Keratinocyte (primary cell): ENCODE measurements around the gene DNAH17. TPM values are rescaled to one million over a fixed set of nuclear protein-coding genes. Genes with fewer than 3 reads are reported as not detected.

Experiments
- DNase-seq: peaks from one replicate; pipeline ENCODE4 v3.0.0-alpha.2; 2011; ENCODE audit warnings: low read depth, missing footprints, low spot score
- FAIRE-seq: peaks from 2 replicates; lab custom pipeline; 2011; peaks lifted over from hg19 to GRCh38; lab: Jason Lieb, UNC
- H2AFZ ChIP-seq: 2 replicates; pipeline ENCODE4 v1.6.0; 2012; ENCODE audit warnings: low read length, control low read depth, inconsistent platforms; ENCODE audit not compliant: control insufficient read depth
- H3K27ac ChIP-seq: 2 replicates; pipeline ENCODE4 v1.5.1; 2011; ENCODE audit warnings: low read length; ENCODE audit not compliant: control insufficient read depth, insufficient read depth
- H3K27me3 ChIP-seq: 3 replicates; pipeline ENCODE4 v1.6.0; 2011; ENCODE audit warnings: low read length; ENCODE audit not compliant: control insufficient read depth, insufficient read depth; ENCODE audit errors: extremely low read depth
- H3K36me3 ChIP-seq, 2 experiments: 2 replicates in 1 of 2; 3 replicates in 1 of 2; pipeline ENCODE4 v1.5.1; 2011; ENCODE audit warnings: low read length in 2 of 2, mild to moderate bottlenecking in 1 of 2; ENCODE audit not compliant: control insufficient read depth in 2 of 2, insufficient read depth in 2 of 2; ENCODE audit errors: extremely low read depth in 1 of 2
- H3K4me1 ChIP-seq: 3 replicates; pipeline ENCODE4 v1.5.1; 2011; ENCODE audit warnings: low read length; ENCODE audit not compliant: control insufficient read depth, insufficient read depth; ENCODE audit errors: extremely low read depth
- H3K4me2 ChIP-seq: 3 replicates; pipeline ENCODE4 v1.6.0; 2011; ENCODE audit warnings: low read depth, low read length; ENCODE audit not compliant: control insufficient read depth, insufficient read depth; ENCODE audit errors: extremely low read depth
- H3K4me3 ChIP-seq, 3 experiments: fragments of 200-600 bp in 1 of 3; sonication (generic) in 1 of 3; 2 replicates in 2 of 3; 3 replicates in 1 of 3; pipeline ENCODE4 v1.5.1; 2011 to 2016; ENCODE audit warnings: low read length in 3 of 3, mild to moderate bottlenecking in 3 of 3, control low read depth in 2 of 3, inconsistent platforms in 1 of 3, low read depth in 1 of 3, mixed read lengths in 1 of 3, mixed run types in 1 of 3, moderate library complexity in 1 of 3; ENCODE audit not compliant: control insufficient read depth in 2 of 3, insufficient read depth in 2 of 3; ENCODE audit errors: extremely low read depth in 1 of 3
- H3K79me2 ChIP-seq: 2 replicates; pipeline ENCODE4 v1.6.0; 2012; ENCODE audit warnings: low read length; ENCODE audit not compliant: control insufficient read depth, insufficient read depth
- H3K9ac ChIP-seq: 3 replicates; pipeline ENCODE4 v1.6.0; 2011; ENCODE audit warnings: low read length; ENCODE audit not compliant: control insufficient read depth, insufficient read depth; ENCODE audit errors: extremely low read depth
- H3K9me1 ChIP-seq: 3 replicates; pipeline ENCODE4 v1.6.0; 2011; ENCODE audit warnings: low read length; ENCODE audit not compliant: control insufficient read depth, insufficient read depth; ENCODE audit errors: extremely low read depth
- H3K9me3 ChIP-seq: 2 replicates; pipeline ENCODE4 v1.5.1; 2012; ENCODE audit warnings: low read depth, low read length; ENCODE audit not compliant: control insufficient read depth
- H4K20me1 ChIP-seq: 3 replicates; pipeline ENCODE4 v1.6.0; 2011; ENCODE audit warnings: low read length; ENCODE audit not compliant: control insufficient read depth, insufficient read depth; ENCODE audit errors: extremely low read depth
- CTCF ChIP-seq, 3 experiments: IDR thresholded peaks in 1 of 3; conservative IDR thresholded peaks in 1 of 3; optimal IDR thresholded peaks in 1 of 3; 2 replicates in 2 of 3; 3 replicates in 1 of 3; pipeline versions ENCODE3 to v1.5.1; 2011; ENCODE audit warnings: low read length in 3 of 3, mild to moderate bottlenecking in 3 of 3, moderate library complexity in 2 of 3, control low read depth in 1 of 3, inconsistent platforms in 1 of 3; ENCODE audit not compliant: insufficient read depth in 2 of 3; ENCODE audit errors: extremely low read depth in 1 of 3
- EZH2 ChIP-seq: IDR thresholded peaks from one replicate; pipeline ENCODE4 v1.6.1; 2012; ENCODE audit warnings: inconsistent platforms, mild to moderate bottlenecking, low read length, moderate library complexity
- dilution Hi-C: fragments of 300-500 bp; cut with MboI; formaldehyde crosslinking; loops from one replicate; pipeline ENCODE4 v1.7.0; 2020; ENCODE audit warnings: low sequenced_read_pairs; ENCODE audit not compliant: extremely low pct_ligation_motif_present
- polyA plus RNA-seq, 5 experiments: library from polyadenylated mRNA; depleted of rRNA in 3 of 5; stranded (reverse) in 3 of 5; stranded (forward) in 1 of 5; unstranded in 1 of 5; fragments of >200 nt; gene quantifications; 1 replicate in 1 of 5; 2 replicates in 3 of 5; 3 replicates in 1 of 5; pipeline versions ENCODE4 v1.2.1 to v1.2.3, GENCODE V29; 2011 to 2012; ENCODE audit warnings: missing spikeins in 2 of 5, low read depth in 1 of 5, low replicate concordance in 1 of 5

Gene DNAH17
- polyA plus RNA-seq, 1 donor (not counting 4 experiments of a cell fraction or from before 2014, with no cell fraction given), result 0.16 TPM

- TF ChIP-seq CTCF (optimal IDR thresholded peaks at IDR 0.05 in 1 of 3, IDR thresholded peaks at IDR 0.05 in 1 of 3, conservative IDR thresholded peaks at IDR 0.05 in 1 of 3; ENCODE audit: extremely low read depth in 1 of 3, insufficient read depth in 2 of 3, low read length in 3 of 3) (no peak), EZH2 (no peak)
- Histone ChIP-seq H3K4me1 (no peaks in the 10 kb centered on the region), H3K4me3 (no peak overlapping the region), H3K27ac (no peak overlapping the region), H3K79me2 (no peaks in the 10 kb centered on the region), H3K9ac (no peak overlapping the region), H4K20me1 (no peaks in the 10 kb centered on the region), H3K36me3 (no peaks in the 10 kb centered on the region), H3K9me1 (no peaks in the 10 kb centered on the region), H3K27me3 (peaks cover 3% of the 10 kb centered on the region), H3K4me2 (no peak overlapping the region), H3K9me3 (no peaks in the 10 kb centered on the region), H2AFZ (no peak overlapping the region)
- DNase-seq, result no peak
- FAIRE-seq, result no peak
- dilution Hi-C loops, result no loop called here
Observed at GRCh38 chr17:78616946-78617345, 39.8 kb upstream of the DNAH17 start.

- DNase-seq (no peak), FAIRE-seq (no peak)
- Histone ChIP-seq H3K79me2 (no peaks in the 10 kb centered on the region), H3K27ac (no peak overlapping the region), H3K4me1 (no peaks in the 10 kb centered on the region), H3K4me3 (no peak overlapping the region), H3K27me3 (peaks cover 12% of the 10 kb centered on the region), H3K4me2 (no peak overlapping the region), H3K9ac (no peak overlapping the region), H3K9me3 (no peaks in the 10 kb centered on the region), H3K9me1 (no peaks in the 10 kb centered on the region), H2AFZ (no peak overlapping the region), H4K20me1 (no peaks in the 10 kb centered on the region), H3K36me3 (no peaks in the 10 kb centered on the region)
- no peak for TF ChIP-seq CTCF (optimal IDR thresholded peaks at IDR 0.05 in 1 of 3, IDR thresholded peaks at IDR 0.05 in 1 of 3, conservative IDR thresholded peaks at IDR 0.05 in 1 of 3; ENCODE audit: extremely low read depth in 1 of 3, insufficient read depth in 2 of 3, low read length in 3 of 3)
- dilution Hi-C loops, result no loop called here
Observed at GRCh38 chr17:78615631-78616030, 38.4 kb upstream of the DNAH17 start.
